Measurements from ENCODE around the gene GPC5. TPM values are rescaled to one million over a fixed set of nuclear protein-coding genes. Genes with fewer than 3 reads are reported as not detected.

The GPC5 gene
- total RNA-seq, 4 donors from 2014 or later: 0.47 TPM; not detected in 3

- WGBS, 2 donors (ENCODE audit: low coverage in 1 of 2): 17 to 40% methylated on average over 2 to 3 of the region's 3 CpGs
- no peak for ATAC-seq
- no peak overlapping the region for H3K4me3 ChIP-seq
Measured at GRCh38 chr13:91647361-91647990, 249.1 kb downstream of the GPC5 start.

GRCh38 chr13:91648012-91648411 is 249.6 kb downstream of the GPC5 start:
- TF ChIP-seq CTCF (IDR thresholded peaks at IDR 0.05): no peak
- TF ChIP-seq POLR2A (IDR thresholded peaks at IDR 0.05): no peak
- no peak for TF ChIP-seq POLR2AphosphoS5 (IDR thresholded peaks at IDR 0.05)
- TF ChIP-seq EP300 (IDR thresholded peaks at IDR 0.05): no peak
- no peak for ATAC-seq
- no peak overlapping the region for H3K4me3 ChIP-seq
- no peaks in the 10 kb centered on the region for H3K27me3 ChIP-seq
- H3K27ac ChIP-seq: no peak overlapping the region
- H3K4me1 ChIP-seq: no peaks in the 10 kb centered on the region
- H3K9me3 ChIP-seq: no peaks in the 10 kb centered on the region
- H3K36me3 ChIP-seq: no peaks in the 10 kb centered on the region

More at GRCh38 chr13:91647361-91647990, 249.1 kb downstream of the GPC5 start:
- Histone ChIP-seq H3K36me3 (no peaks in the 10 kb centered on the region), H3K27me3 (no peaks in the 10 kb centered on the region), H3K27ac (no peak overlapping the region), H3K9me3 (no peaks in the 10 kb centered on the region), H3K4me1 (no peaks in the 10 kb centered on the region)
- TF ChIP-seq CTCF (IDR thresholded peaks at IDR 0.05) (no peak), POLR2AphosphoS5 (IDR thresholded peaks at IDR 0.05) (no peak), EP300 (IDR thresholded peaks at IDR 0.05) (no peak), POLR2A (IDR thresholded peaks at IDR 0.05) (no peak)

DNA sequence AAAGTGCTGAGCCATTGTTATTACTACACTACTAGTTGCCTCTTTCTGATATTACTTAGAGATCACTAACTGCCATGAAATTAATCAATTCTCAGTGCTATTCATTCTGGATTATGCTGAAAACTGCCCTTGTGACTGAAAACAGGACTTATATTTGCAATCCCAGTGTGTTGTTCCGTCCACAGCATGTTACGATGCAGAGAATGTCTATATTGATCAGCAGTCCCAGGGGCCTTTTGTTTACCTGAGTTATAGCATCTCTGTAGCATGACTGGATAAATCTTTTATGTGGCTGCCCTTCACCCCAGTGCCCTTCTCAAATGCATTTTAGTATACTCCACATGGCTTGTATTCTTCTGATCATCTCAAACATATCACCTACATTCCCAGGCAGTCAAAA is 251.0 kb downstream of the GPC5 start:
- Histone ChIP-seq H3K4me3 (no peak overlapping the region), H3K27me3 (no peaks in the 10 kb centered on the region), H3K4me1 (no peaks in the 10 kb centered on the region), H3K36me3 (no peaks in the 10 kb centered on the region), H3K9me3 (no peaks in the 10 kb centered on the region), H3K27ac (no peak overlapping the region)
- no peak for TF ChIP-seq EP300 (IDR thresholded peaks at IDR 0.05)
- no peak for TF ChIP-seq POLR2A (IDR thresholded peaks at IDR 0.05)
- TF ChIP-seq POLR2AphosphoS5 (IDR thresholded peaks at IDR 0.05): no peak
- TF ChIP-seq CTCF (IDR thresholded peaks at IDR 0.05): no peak
- no peak for ATAC-seq
- WGBS, 2 donors (ENCODE audit: low coverage in 1 of 2): 93 to 94% methylated on average over 2 of the region's 2 CpGs

DNA sequence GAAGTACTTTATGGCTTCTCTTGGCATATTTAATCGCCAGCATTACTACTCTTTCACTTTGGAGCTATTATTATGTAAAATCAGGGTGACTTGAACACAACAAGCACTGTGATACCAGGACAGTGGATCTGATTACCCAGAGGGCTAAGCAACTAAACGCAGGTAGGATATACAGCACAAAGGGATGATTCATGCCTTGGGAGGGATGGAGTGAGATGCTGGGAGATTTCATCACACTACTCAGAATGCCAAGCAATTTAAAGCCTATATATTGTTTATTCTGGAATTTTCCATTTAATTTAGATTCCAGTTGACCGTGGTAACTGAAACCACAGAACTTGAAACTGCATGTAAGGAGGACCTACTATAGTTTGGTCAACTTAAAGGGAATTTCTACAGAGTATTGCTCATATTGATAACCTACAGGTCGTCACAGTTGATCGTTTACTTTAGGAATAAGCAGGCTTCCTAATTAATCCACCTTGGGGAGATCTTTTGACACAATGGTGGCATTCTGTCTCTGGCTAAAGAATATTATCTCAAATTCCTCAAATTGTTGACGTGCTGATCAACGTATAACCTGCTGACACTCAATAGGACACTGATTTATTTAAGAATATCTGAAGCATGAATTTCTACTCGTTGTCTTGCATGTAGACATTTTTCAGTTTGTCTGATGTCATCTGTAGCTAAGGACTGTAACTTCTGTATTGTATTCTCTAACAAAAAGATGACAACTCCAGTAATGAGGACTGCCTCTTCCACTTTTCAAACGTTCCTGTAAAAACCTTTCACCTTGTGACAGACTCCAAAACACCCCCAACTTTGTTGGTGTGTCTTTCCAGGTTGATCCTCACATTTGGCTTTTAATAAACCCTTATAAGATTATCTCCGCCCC is 254.2 kb downstream of the GPC5 start:
- H3K27me3 ChIP-seq: no peaks in the 10 kb centered on the region
- H3K9me3 ChIP-seq: no peaks in the 10 kb centered on the region
- no peak overlapping the region for H3K27ac ChIP-seq
- no peak overlapping the region for H3K4me3 ChIP-seq
- TF ChIP-seq POLR2A (IDR thresholded peaks at IDR 0.05) (no peak), EP300 (IDR thresholded peaks at IDR 0.05) (no peak), POLR2AphosphoS5 (IDR thresholded peaks at IDR 0.05) (no peak), CTCF (IDR thresholded peaks at IDR 0.05) (no peak)
- ATAC-seq: no peak
- 56 to 64% methylated on average over 9 to 10 of the region's 10 CpGs for WGBS, 2 donors (ENCODE audit: low coverage in 1 of 2)
- no peaks in the 10 kb centered on the region for H3K4me1 ChIP-seq
- H3K36me3 ChIP-seq: no peaks in the 10 kb centered on the region
